SK-N-SH (cell line): ENCODE results near the gene LPP. TPM values are rescaled to one million over a fixed set of nuclear protein-coding genes. Genes with fewer than 3 reads are reported as not detected.

Experiments
- CTCF ChIA-PET: fragments of 300-600, 350-600 bp; formaldehyde crosslinking; extraction: SDS; loops from one replicate; lab custom pipeline; 2021; lab: Yijun Ruan, JAX
- POLR2A ChIA-PET: fragments of 350-600 bp; sonication (Branson Sonifier 250); formaldehyde crosslinking; extraction: SDS; loops from one replicate; lab custom pipeline; 2020; ENCODE audit warnings: antibody characterized with exemption, inconsistent platforms; lab: Yijun Ruan, JAX
- DNase-seq: peaks from one replicate; pipeline ENCODE4 v3.0.0; 2012
- H2AFZ ChIP-seq: fragments of 200-600 bp; sonication (generic); 2 replicates; pipeline ENCODE4 v1.8.1; 2016; ENCODE audit warnings: antibody characterized with exemption, mild to moderate bottlenecking, low read depth
- H3F3A ChIP-seq: fragments of 200-600 bp; sonication (generic); replicated peaks from 2 replicates; pipeline ENCODE3; 2016; ENCODE audit warnings: antibody characterized with exemption, mild to moderate bottlenecking; ENCODE audit not compliant: insufficient read depth
- H3K27ac ChIP-seq, 2 experiments: fragments of 200-500 bp in 1 of 2; fragments of 200-600 bp in 1 of 2; sonication (Bioruptor generic) in 1 of 2; sonication (generic), shearing (Covaris generic) in 1 of 2; 2 replicates each; pipeline versions ENCODE4 v1.5.1 to v1.6.1; 2014 to 2016; ENCODE audit warnings: low read depth in 2 of 2, inconsistent platforms in 1 of 2, low read length in 1 of 2, mild to moderate bottlenecking in 1 of 2, mixed read lengths in 1 of 2
- H3K27me3 ChIP-seq: fragments of 200-600 bp; sonication (generic), shearing (Covaris generic); 2 replicates; pipeline ENCODE4 v1.6.1; 2016; ENCODE audit warnings: mixed run types; ENCODE audit not compliant: insufficient read depth
- H3K36me3 ChIP-seq, 2 experiments: fragments of 200-500 bp in 1 of 2; fragments of 200-600 bp in 1 of 2; sonication (Bioruptor generic) in 1 of 2; sonication (generic) in 1 of 2; replicated peaks in 1 of 2; 2 replicates each; pipeline versions ENCODE3 to v1.5.1; 2014 to 2016; ENCODE audit warnings: low read length in 1 of 2, mild to moderate bottlenecking in 1 of 2; ENCODE audit not compliant: insufficient read depth in 2 of 2, control insufficient read depth in 1 of 2
- H3K4me1 ChIP-seq, 2 experiments: fragments of 200-500 bp in 1 of 2; fragments of 200-600 bp in 1 of 2; sonication (Bioruptor generic) in 1 of 2; sonication (generic), shearing (Covaris generic) in 1 of 2; 2 replicates each; pipeline versions ENCODE4 v1.5.1 to v1.6.1; 2014 to 2016; ENCODE audit warnings: low read depth in 1 of 2, low read length in 1 of 2, mixed run types in 1 of 2; ENCODE audit not compliant: insufficient read depth in 2 of 2, control insufficient read depth in 1 of 2
- H3K4me2 ChIP-seq: fragments of 200-600 bp; sonication (generic), shearing (Covaris generic); 2 replicates; pipeline ENCODE4 v1.6.1; 2017; ENCODE audit warnings: mixed run types
- H3K4me3 ChIP-seq, 2 experiments: fragments of 200-500 bp in 1 of 2; fragments of 200-600 bp in 1 of 2; sonication (Bioruptor generic) in 1 of 2; sonication (generic), shearing (Covaris generic) in 1 of 2; 2 replicates each; pipeline versions ENCODE4 v1.5.1 to v1.8.1; 2014 to 2016; ENCODE audit warnings: low read depth in 2 of 2, inconsistent platforms in 1 of 2, low read length in 1 of 2, mild to moderate bottlenecking in 1 of 2, mixed read lengths in 1 of 2, moderate library complexity in 1 of 2
- H3K79me2 ChIP-seq: fragments of 200-600 bp; sonication (generic); 2 replicates; pipeline ENCODE4 v1.8.1; 2017; ENCODE audit warnings: mild to moderate bottlenecking; ENCODE audit not compliant: insufficient read depth
- H3K9ac ChIP-seq: fragments of 200-600 bp; sonication (generic); 2 replicates; pipeline ENCODE4 v1.6.1; 2017; ENCODE audit warnings: mixed run types
- H3K9me2 ChIP-seq: fragments of 200-600 bp; sonication (generic); 2 replicates; pipeline ENCODE4 v1.6.1; 2017; ENCODE audit warnings: mixed run types
- H3K9me3 ChIP-seq: fragments of 200-600 bp; sonication (generic); 2 replicates; pipeline ENCODE4 v1.6.1; 2017; ENCODE audit warnings: mixed run types, mild to moderate bottlenecking, moderate library complexity
- H4K20me1 ChIP-seq: fragments of 200-600 bp; sonication (generic); 2 replicates; pipeline ENCODE4 v1.6.1; 2017; ENCODE audit warnings: mild to moderate bottlenecking, mixed run types; ENCODE audit not compliant: insufficient read depth
- CHD2 ChIP-seq: fragments of 150-350 bp; IDR thresholded peaks from 2 replicates; pipeline ENCODE4 v1.6.1; 2018; ENCODE audit warnings: low read length; ENCODE audit not compliant: partially characterized antibody
- EP300 ChIP-seq, 2 experiments: IDR thresholded peaks; 2 replicates each; pipeline versions ENCODE4 v1.4.0 to v1.6.1; 2012; ENCODE audit warnings: borderline replicate concordance in 1 of 2, low read depth in 1 of 2, low read length in 1 of 2
- FOSL2 ChIP-seq: IDR thresholded peaks from 2 replicates; pipeline ENCODE4 v1.4.0; 2012; ENCODE audit warnings: low read depth, mild to moderate bottlenecking, moderate library complexity, borderline replicate concordance
- FOXJ3 ChIP-seq: sonication (generic); formaldehyde crosslinking; IDR thresholded peaks from 2 replicates; pipeline ENCODE4 v1.5.1; 2020; ENCODE audit warnings: mild to moderate bottlenecking, missing genetic modification reagents
- FOXM1 ChIP-seq: IDR thresholded peaks from 2 replicates; pipeline ENCODE4 v1.4.0; 2012; ENCODE audit warnings: low read depth, mild to moderate bottlenecking
- GABPA ChIP-seq: IDR thresholded peaks from 2 replicates; pipeline ENCODE4 v1.4.0; 2012; ENCODE audit warnings: low read depth, mild to moderate bottlenecking
- GATA2 ChIP-seq: sonication (generic); formaldehyde crosslinking; IDR thresholded peaks from 2 replicates; pipeline ENCODE4 v1.5.0; 2020; ENCODE audit warnings: mild to moderate bottlenecking, missing genetic modification reagents
- JUND ChIP-seq: IDR thresholded peaks from 2 replicates; pipeline ENCODE4 v1.4.0; 2012
- MXI1 ChIP-seq: IDR thresholded peaks from 2 replicates; pipeline ENCODE4 v1.6.1; 2012; ENCODE audit warnings: mild to moderate bottlenecking, low read depth, low read length, improper control_type of control experiment
- NFIC ChIP-seq: IDR thresholded peaks from 2 replicates; pipeline ENCODE4 v1.4.0; 2012; ENCODE audit warnings: borderline replicate concordance
- RCOR1 ChIP-seq: fragments of 150-350 bp; IDR thresholded peaks from 2 replicates; pipeline ENCODE4 v1.6.1; 2017; ENCODE audit warnings: antibody characterized with exemption, low read length
- SMC3 ChIP-seq: IDR thresholded peaks from 2 replicates; pipeline ENCODE4 v1.6.1; 2012; ENCODE audit warnings: low read depth, low read length, improper control_type of control experiment
- TAF1 ChIP-seq: IDR thresholded peaks from 2 replicates; pipeline ENCODE4 v1.6.1; 2012; ENCODE audit warnings: low read depth, mild to moderate bottlenecking, low read length, moderate library complexity, borderline replicate concordance
- TCF12 ChIP-seq: IDR thresholded peaks from 2 replicates; pipeline ENCODE4 v1.4.0; 2012
- YY1 ChIP-seq: IDR thresholded peaks from 2 replicates; pipeline ENCODE4 v1.4.0; 2012; ENCODE audit warnings: low read depth, mild to moderate bottlenecking
- WGBS: methylation state at CpG from one replicate; pipeline ENCODE4 v1.1.6; 2017; ENCODE audit warnings: low lambda C conversion rate; 5-methylcytosine and 5-hydroxymethylcytosine counted together
- polyA plus RNA-seq, 3 experiments: library from polyadenylated mRNA; depleted of rRNA; stranded (reverse); fragments of >200 nt; gene quantifications; 2 replicates each; pipeline ENCODE4 v1.2.3, GENCODE V29; 2012
- TF ChIP-seq, protein P1 (sequence below): IDR thresholded peaks from 2 replicates; pipeline ENCODE4 v1.4.0; 2012; ENCODE audit warnings: low read depth, borderline replicate concordance
- TF ChIP-seq, protein P2 (sequence below): IDR thresholded peaks from 2 replicates; pipeline ENCODE4; 2012
- TF ChIP-seq, protein P3 (sequence below): fragments of 150-350 bp; IDR thresholded peaks from 2 replicates; pipeline ENCODE4 v1.6.1; 2017; ENCODE audit warnings: antibody characterized with exemption, low read length, low read depth, borderline replicate concordance
- TF ChIP-seq, protein P4 (sequence below): fragments of 200-600 bp; sonication (generic); IDR thresholded peaks from 2 replicates; pipeline ENCODE4 v1.6.1; 2017; ENCODE audit warnings: antibody characterized with exemption, mild to moderate bottlenecking, moderate library complexity

The LPP gene
- polyA plus RNA-seq, 1 of the 3 experiments (the other 2 are of a cell fraction) = 6.6 TPM

DNA sequence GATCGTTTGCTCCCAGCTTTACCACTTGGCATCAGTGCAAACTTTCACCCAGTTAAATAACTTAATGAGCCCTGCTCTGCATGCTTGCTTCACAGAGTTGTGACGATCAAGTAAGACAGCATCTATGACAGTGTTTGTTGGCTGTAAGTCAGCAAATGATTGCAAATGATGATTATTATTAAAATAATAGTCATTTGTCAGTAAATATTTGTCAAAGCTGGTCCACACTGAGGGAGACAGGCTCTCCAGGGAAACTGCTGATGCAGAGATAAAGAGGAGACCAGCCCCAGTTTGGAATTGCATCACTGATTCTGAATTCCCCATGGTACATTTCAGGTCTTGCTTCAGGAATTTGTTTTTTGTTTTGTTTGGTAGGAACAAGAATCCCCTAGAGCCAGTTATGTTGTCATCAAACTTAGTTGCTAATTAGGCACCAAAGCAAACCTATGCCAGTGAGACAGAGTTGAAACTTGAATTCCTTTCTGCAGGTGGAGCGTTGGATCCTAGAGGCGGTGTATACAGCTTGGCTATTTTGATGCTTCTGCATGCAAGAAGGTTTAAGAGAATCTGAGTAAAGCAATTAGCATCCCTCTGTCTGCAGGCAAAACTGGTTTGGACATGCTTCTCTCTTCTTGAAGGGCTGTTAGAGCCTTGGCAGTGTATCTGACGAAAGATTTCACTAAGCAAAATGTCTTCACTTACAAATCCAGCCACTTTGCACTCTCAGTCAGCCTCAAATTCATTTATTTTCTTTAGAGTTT lies 679.2 kb downstream of the LPP start:
- no peaks in the 10 kb centered on the region for H4K20me1 ChIP-seq
- 0 out of 2 replicates have a peak, but pooled peaks cover under 1% of the 10 kb centered on the region for H3K79me2 ChIP-seq
- H3K4me3 ChIP-seq = no peak overlapping the region
- no peaks in the 10 kb centered on the region for H3K9me3 ChIP-seq
- no peak overlapping the region for H3K9ac ChIP-seq
- ChIA-PET POLR2A (no interaction called here), CTCF (interaction anchor here (2.9 kb wide), 1 partner anchor 311 kb away, joined by 17 read pairs; no protein-coding TSS in a partner anchor)
- H3F3A ChIP-seq = peaks cover 18% of the 10 kb centered on the region
- no peaks in the 10 kb centered on the region for H3K27me3 ChIP-seq
- H2AFZ ChIP-seq = no peak overlapping the region
- peaks cover 0 to 9% of the 10 kb centered on the region in 2 experiments; a peak in 2 of 4 replicates for H3K4me1 ChIP-seq
- 62% methylated on average over 5 of the region's 5 CpGs for WGBS
- no peak for TF ChIP-seq GATA2 (CRISPR knock-in tag)
- TF ChIP-seq FOXJ3 = no peak
- TF ChIP-seq RCOR1 = no peak
- no peak for TF ChIP-seq EP300 (IDR thresholded peaks at IDR 0.05; ENCODE audit: borderline replicate concordance in 1 of 2, low read depth in 1 of 2, low read length in 1 of 2)
- TF ChIP-seq FOXM1 = no peak
- TF ChIP-seq TAF1 = no peak
- TF ChIP-seq FOSL2 = no peak
- TF ChIP-seq NFIC = no peak
- TF ChIP-seq CHD2 = no peak
- TF ChIP-seq, protein P1, sequence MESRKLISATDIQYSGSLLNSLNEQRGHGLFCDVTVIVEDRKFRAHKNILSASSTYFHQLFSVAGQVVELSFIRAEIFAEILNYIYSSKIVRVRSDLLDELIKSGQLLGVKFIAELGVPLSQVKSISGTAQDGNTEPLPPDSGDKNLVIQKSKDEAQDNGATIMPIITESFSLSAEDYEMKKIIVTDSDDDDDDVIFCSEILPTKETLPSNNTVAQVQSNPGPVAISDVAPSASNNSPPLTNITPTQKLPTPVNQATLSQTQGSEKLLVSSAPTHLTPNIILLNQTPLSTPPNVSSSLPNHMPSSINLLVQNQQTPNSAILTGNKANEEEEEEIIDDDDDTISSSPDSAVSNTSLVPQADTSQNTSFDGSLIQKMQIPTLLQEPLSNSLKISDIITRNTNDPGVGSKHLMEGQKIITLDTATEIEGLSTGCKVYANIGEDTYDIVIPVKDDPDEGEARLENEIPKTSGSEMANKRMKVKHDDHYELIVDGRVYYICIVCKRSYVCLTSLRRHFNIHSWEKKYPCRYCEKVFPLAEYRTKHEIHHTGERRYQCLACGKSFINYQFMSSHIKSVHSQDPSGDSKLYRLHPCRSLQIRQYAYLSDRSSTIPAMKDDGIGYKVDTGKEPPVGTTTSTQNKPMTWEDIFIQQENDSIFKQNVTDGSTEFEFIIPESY = no peak
- no peak for TF ChIP-seq MXI1
- no peak for TF ChIP-seq YY1
- no peak for TF ChIP-seq GABPA
- TF ChIP-seq, protein P2, sequence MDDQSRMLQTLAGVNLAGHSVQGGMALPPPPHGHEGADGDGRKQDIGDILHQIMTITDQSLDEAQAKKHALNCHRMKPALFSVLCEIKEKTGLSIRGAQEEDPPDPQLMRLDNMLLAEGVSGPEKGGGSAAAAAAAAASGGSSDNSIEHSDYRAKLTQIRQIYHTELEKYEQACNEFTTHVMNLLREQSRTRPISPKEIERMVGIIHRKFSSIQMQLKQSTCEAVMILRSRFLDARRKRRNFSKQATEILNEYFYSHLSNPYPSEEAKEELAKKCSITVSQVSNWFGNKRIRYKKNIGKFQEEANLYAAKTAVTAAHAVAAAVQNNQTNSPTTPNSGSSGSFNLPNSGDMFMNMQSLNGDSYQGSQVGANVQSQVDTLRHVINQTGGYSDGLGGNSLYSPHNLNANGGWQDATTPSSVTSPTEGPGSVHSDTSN = no peak
- TF ChIP-seq TCF12 = no peak
- TF ChIP-seq, protein P3, sequence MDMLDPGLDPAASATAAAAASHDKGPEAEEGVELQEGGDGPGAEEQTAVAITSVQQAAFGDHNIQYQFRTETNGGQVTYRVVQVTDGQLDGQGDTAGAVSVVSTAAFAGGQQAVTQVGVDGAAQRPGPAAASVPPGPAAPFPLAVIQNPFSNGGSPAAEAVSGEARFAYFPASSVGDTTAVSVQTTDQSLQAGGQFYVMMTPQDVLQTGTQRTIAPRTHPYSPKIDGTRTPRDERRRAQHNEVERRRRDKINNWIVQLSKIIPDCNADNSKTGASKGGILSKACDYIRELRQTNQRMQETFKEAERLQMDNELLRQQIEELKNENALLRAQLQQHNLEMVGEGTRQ = no peak
- TF ChIP-seq, protein P4, sequence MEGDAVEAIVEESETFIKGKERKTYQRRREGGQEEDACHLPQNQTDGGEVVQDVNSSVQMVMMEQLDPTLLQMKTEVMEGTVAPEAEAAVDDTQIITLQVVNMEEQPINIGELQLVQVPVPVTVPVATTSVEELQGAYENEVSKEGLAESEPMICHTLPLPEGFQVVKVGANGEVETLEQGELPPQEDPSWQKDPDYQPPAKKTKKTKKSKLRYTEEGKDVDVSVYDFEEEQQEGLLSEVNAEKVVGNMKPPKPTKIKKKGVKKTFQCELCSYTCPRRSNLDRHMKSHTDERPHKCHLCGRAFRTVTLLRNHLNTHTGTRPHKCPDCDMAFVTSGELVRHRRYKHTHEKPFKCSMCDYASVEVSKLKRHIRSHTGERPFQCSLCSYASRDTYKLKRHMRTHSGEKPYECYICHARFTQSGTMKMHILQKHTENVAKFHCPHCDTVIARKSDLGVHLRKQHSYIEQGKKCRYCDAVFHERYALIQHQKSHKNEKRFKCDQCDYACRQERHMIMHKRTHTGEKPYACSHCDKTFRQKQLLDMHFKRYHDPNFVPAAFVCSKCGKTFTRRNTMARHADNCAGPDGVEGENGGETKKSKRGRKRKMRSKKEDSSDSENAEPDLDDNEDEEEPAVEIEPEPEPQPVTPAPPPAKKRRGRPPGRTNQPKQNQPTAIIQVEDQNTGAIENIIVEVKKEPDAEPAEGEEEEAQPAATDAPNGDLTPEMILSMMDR = no peak
- no peak for TF ChIP-seq SMC3
- TF ChIP-seq JUND = no peak
- H3K9me2 ChIP-seq = no peaks in the 10 kb centered on the region
- H3K27ac ChIP-seq = peak overlapping the region in 1 of 2 experiments; percentile 37; a peak in 1 of 4 replicates
- no peak overlapping the region for H3K4me2 ChIP-seq
- no peak for DNase-seq
- H3K36me3 ChIP-seq = no peaks in the 10 kb centered on the region
